ENCODE data around the gene SLAMF1. TPM values are rescaled to one million over a fixed set of nuclear protein-coding genes. Genes with fewer than 3 reads are reported as not detected.

The SLAMF1 gene
- total RNA-seq, 2 donors from 2014 or later = 0.32 to 0.38 TPM

DNA sequence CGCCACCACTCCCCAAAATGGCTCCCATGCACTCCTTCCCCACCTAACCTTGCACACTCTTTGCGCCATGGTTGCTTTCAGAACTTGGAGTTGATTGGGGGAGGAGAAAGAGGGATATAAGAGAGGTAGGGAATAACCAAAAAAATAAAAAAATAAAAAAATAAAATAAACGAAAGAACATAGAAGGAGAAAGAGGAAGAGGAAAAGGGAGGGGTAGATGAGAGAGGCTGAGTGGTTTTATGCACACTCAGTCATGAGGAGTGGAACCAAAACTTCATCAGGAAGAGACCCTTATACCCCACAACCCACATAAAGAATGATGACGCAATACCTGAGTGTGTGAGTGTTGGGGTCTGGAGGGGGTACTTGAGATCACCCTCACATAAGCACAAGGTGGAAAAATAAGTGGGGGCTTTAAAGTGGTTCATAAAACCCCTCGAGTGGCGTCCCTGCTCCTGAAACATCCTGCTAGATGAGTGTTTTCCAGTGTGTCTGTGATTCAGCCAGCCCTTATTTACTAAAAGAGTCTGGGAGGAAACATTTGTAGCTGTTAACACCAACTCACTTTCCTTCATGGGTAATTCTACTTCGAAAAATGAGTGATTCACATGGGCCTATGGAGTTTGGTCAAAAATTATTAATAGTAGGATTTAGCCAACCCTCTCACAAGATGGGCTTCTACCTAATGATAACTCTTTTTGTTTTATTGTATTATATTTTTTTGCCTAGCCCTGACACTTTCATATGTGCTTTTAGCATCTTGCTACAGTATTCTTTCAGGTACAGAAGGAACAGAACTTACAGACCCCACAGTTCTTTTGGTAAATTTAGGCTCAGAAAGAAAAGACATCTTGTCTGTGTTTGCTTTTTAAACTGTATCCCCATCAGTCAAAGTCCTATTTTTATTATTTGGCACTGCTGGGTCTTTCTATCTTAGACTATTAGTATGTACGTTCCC lies 5.2 kb downstream of the SLAMF1 start:
- DNase-seq (ENCODE audit: low spot score) = no peak
- intact Hi-C loops (cut with DNase I) = no loop called here

DNA sequence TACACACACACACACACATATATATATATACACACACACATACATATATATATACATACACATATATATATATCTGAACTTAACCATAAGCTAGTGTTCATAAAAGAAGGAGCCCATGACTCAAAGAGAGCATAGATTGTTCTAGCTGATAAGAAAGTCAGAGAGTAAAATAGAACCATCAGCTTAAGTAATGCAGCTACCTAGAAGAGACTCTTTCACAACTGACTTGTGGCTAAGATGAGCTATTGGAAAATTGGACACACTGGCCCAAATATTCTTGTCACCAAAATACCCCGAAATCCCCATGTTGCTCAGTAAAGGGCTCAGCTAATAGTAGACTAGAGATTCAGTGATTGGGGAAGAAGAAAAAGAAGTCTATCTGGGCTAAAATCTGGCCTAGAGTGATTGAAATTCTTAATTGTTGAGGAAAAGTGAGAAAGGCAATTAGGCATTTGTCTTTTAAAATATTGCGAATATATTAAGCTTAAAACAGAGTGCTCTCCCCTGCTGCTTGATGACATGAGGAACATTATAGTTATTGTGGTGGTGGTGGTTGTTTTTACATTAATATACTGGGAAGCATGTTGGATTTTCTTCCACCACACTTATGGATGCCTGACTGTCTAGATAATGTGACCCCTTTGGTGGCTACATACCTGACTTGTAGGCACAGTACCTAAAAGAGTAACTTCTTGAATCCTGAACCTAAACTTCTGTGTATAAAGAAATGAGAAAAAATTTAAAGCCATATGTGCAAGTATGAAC lies 6.3 kb downstream of the SLAMF1 start:
- no peak for DNase-seq (ENCODE audit: low spot score)
- intact Hi-C loops (cut with DNase I) = no loop called here

DNA sequence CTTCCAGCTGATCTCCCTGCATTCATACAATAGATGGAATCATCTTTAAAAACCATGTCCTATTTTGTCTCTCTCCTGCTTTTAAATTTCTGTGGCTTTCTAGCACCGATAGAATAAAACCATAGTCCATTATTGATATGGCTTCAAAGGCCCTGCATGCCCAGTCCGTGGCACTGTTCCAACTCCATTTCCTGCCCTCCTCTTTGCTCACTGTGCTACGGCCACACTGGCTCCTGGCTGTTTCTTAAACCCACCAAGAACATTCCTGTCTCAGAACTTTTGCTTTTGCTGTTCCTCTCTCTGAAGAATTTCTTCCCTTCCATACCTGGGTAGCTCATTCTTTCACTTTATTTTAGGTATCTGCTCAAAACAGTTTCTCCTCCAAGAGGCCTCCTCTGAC lies 7.2 kb downstream of the SLAMF1 start:
- DNase-seq (ENCODE audit: low spot score) = no peak
- intact Hi-C loops (cut with DNase I) = no loop called here

DNA sequence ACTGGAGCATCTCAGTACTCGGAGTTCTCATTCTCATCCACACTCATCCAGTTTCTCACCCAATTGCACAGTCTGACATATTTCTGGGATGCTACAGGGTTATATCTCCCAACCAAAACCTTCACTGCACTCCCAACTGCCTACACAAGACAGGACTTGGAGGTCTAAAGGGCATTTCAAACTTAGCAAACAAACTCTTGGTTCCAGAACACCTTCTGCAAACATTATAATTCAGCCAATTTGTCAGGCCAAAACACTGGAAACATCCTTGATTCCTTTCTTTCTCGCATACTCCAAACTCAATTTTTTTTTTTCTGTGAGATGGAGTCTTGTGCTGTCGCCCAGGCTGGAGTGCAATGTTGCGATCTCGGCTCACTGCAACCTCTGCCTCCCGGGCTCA lies 7.9 kb downstream of the SLAMF1 start:
- DNase-seq (ENCODE audit: low spot score) = no peak

DNA sequence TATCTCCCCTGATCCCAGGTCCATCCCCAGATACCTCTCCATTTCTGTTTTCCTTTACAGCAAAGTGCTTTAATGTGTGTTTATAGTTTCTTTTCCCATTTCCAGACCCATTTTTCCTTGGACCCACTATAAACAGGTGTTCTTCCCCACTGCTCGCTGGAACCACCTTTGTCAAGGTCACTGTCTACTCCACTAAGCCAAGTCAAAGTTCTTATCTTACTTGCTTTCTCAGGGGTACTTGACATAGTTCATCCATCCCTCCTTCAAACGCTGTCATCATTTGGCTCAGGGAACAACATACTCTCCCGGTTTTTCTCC lies 8.3 kb downstream of the SLAMF1 start:
- no peak for DNase-seq (ENCODE audit: low spot score)

More for the DNA sequence above, 7.9 kb downstream of the SLAMF1 start:
- intact Hi-C loops (cut with DNase I) = no loop called here

DNA sequence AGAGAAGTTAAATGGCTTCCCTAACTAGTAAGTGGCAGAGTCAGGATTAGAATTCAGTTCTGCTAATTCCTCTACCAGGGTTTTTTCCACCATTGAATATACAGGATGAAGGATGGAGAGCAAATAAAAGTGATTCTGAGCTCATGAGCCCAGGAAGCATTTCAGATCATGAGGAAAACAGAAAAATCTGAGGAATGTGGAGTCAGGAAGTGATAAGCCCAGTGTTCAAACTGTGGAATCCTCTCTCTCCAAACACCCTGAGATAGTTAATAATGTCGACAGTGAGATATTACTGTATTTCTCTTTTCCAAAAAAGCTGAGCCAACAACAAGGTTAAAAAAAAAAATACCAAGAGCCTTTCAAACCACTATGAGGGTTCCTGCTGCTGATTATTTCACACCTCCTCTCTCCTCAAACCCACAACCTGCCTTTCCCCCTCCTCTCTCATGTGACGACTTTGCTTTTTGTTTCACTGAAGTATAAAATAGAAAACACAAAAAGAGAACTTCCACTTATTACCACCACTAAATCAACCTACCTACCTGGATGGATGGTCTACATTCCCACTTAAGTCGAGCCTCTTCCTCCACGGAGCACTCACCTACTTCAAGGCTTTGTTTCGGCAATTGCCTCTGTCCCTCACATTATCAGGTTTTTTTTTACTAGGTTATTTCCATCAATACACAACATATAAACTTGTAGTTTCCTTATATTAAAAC lies 8.9 kb downstream of the SLAMF1 start:
- intact Hi-C loops (cut with DNase I) = no loop called here

More for the DNA sequence above, 8.3 kb downstream of the SLAMF1 start:
- intact Hi-C loops (cut with DNase I) = no loop called here

DNA sequence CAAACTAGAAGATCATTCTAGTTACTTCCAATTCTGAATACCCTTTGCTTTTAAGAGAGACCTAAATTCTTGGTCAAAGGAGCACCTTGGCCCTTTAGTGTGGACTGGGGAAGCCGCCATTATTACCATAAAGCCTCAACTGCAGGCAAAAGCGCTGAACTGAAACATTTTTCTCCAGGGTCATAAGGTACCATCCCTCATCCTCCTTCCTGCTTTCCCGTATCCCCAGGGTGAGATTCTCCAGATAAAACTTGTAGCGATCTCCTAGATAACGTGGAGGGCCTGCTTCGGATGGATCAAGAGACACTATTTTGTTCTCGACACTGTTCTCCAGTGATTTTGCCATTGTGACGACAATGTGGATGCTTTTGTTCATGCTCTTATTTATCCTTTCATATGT lies 9.8 kb downstream of the SLAMF1 start:
- intact Hi-C loops (cut with DNase I) = no loop called here
- no peak for DNase-seq (ENCODE audit: low spot score)

More for the DNA sequence above, 8.9 kb downstream of the SLAMF1 start:
- DNase-seq (ENCODE audit: low spot score) = no peak

DNA sequence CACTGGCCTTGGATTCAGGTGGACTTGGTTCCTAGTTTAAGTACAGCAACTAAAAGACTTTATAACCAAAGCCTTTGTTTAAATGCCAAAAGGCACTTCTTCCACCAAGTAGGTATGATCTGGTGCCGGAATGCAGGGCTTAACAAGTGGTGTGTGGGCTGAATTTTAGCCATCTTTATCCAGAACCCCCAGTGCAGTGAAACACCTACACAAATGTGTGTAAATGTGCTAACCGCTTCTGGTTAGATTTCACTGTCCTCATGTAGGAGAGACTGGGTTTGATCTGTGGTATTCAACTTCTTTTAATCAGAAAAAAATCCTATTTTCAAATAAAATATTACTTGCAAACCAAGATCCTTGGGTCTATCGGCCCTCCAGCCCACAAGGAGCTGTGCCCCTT lies 10.3 kb downstream of the SLAMF1 start:
- DNase-seq (ENCODE audit: low spot score) = no peak
- intact Hi-C loops (cut with DNase I) = no loop called here

DNA sequence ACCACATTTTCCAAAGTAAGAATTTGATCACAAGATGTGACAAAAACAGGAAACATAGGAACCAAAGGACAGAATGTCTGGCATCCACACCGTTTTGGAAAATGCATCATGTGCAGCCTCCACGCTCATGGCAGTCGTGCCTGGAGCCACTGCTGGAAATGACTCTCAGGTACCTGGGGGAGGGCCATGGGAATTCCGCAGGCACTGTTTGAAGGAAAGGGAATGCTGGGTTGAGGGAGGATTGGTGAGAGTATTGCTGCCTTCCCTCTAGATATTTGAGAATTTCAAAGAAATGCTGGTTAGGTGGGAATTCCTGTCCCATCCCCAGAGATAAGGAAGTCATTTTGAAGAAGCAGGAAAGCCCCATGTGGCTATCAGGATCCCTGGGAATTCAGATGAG lies 10.8 kb downstream of the SLAMF1 start:
- DNase-seq (ENCODE audit: low spot score) = no peak
- intact Hi-C loops (cut with DNase I) = no loop called here

DNA sequence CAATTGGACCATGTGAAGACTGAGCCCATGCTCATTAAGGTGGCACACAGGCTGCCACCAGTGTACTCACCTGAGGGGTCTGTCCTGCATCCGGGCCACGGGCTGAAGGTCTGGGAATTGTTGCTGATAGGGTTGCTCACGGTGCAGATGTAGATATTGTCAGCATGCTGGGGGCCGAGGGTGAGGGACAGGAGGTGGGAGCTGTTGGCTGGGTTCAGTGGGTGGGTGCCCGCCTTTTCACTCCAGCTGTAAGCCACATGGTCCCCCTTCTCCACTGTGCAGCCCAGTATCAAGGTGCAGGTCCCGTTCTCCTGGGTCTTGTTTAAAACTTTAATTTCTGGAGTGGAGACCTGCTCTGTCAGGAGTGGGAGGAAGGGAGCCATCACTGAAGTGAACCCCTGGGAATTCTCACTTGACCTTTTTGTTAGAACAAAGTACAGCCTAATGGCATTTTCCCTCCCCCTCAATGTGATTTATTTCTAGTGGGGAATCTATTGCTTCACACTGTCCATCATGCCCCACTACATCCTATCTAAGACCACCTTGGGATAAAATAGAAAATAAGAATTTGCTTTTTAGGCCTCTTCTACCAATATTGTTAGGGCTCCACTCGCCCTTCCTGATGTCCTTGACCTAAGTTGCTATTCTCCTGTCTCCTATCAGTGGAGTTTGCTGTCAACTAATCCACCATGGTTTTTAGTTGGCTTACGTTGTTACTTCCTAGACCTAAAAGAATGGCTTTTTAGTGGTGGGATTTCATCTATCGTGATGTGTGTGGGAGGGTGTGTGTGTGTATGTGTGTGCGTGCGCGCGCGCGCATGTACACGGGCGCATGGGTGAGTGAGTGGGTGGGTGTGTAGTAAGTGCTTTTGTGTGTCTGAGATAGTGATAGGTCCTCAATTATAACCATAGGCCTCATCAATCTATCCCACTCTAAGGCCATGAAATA lies 12.0 kb downstream of the SLAMF1 start:
- intact Hi-C loops (cut with DNase I) = no loop called here
- no peak for DNase-seq (ENCODE audit: low spot score)

DNA sequence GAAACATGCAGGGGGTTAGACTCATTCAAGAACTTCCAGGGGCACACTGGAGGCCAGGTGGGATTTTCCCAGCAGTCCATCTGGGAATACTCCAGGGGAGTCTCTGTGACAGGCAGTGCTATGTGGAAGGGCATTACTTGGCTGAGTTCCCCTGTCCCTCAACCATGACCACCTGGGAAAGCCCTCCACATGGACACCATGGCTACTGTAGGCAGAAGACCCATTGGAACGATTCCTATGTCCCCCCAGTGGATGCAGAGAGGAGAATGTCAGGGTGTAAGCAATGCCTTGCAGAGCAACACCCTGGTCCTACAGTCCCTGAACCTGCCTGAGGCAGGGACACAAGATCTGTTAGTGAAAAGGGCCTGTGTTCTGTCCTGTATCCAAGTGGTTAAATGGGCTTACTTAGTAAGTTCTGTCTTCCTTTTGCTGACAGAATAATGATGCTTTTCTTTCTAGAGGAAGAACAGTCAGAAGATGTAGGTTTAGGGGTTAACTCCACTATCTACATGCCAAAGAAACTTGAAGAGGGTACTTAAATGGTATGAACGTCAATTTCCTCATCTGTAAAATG lies 13.4 kb downstream of the SLAMF1 start:
- intact Hi-C loops (cut with DNase I) = no loop called here
- DNase-seq (ENCODE audit: low spot score) = no peak

DNA sequence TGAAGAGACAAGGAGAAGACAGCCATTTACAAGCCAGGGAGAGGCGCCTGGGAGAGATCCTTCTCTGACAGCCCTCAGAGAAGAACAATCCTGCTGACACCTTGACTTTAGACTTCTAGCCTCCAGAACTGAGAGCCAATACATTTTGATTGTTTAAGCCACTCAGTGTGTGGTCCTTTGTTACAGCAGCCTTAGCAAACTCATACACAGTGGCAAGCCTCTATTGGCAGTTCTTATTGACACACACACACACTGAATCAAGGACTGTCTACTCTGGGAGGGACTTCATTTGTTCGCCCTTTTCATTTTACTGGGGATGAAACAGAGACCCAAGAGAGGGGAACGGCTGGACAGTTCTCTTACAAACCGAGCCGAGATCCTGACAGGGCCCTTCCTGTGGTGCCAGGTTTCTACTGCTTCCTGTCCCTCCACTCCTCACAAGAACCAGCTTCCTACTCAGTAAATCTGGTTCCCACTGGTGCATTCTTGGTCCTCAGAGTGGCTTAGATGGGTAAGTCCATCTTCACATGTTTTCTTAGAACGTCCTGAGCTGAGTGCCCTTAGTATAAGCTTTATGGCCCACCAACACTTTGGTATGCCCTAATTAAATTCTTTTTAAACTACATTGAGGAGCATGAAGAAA lies 14.7 kb downstream of the SLAMF1 start:
- intact Hi-C loops (cut with DNase I) = no loop called here

DNA sequence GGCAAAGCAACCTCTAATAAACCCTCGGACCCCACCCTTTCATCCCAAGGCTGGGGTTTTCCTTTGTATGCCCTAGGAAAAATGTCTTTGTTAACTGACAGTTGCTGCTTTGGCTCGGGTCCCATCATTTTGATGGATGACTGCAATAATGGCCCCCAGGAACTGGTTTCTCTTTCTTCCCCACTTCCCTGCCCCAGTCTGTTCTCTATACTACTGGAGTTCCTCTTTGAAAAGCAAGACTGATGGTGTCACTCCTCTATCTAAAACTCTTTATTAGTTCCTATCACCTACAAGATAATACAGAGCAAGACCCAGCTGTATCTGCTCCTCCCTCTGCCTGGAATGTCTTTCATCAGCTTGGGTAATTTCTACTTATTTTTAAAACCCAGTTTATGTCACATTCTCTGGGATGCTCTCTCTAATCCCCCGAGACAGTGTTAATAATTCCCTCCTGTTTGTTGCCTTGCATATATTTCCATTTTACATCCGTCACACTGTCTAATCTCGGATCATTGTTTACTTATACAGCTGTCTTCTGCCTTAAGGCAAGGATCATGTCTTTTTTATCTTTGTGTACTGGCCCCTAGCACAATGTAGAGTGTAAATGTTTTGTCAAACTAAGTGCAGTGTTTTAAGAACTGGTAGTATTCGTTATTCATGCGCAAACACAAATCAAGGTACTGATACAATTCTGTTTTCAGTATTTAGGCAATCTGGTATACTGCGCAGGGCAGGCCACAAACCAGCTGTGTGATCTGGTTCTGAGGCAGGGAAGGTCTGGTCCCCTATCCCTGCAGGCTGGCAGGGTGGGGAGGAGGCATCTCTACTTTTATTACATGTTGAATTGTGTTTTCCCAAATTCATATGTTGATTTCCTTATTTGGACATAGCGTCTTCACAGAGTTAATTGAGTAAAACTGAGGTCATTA lies 16.1 kb downstream of the SLAMF1 start:
- intact Hi-C loops (cut with DNase I) = no loop called here
- DNase-seq (ENCODE audit: low spot score) = no peak

More for the DNA sequence above, 14.7 kb downstream of the SLAMF1 start:
- DNase-seq (ENCODE audit: low spot score) = no peak

DNA sequence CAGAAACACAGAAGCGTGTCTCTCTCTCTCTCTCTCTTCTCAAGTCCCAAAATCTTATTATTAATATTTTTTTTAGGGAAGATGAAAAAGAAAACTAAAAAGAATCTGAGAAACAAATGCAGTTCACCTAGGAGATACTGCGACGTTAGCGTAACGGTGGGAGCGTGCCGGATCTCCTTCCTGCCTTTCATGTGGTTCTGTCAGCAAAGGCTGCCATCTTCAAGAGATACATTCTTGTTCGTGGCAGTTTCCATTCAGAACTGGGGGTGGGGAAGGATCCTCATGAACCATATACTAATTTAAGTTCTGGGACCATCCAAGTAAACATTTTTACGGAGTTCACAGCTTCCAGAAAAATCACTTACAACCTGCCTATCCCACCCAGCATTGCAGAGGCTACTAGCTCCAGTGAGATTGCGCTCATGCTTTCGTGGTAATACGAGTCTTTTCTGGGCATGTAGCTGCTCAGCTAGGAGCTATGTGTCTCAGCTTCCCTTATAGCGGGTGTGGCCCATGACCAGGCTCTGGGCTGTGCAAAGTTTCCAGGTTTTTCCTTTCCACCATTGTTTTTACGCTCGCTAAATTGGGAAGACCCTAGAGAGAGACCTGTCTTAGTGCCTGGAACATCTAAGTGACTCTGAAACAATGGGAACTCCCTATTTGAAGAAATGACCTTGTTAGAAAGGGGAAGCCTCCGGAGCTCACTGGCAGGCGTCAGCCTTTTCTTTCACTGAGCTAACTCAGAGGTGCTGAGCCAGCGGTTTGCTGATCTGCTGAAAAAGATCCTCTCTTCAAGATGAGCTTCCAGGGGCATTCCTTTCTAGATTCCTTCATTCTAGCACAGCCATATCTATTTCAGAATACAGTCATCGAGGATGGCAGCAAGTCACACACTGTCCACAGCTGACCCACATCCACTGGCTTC lies 17.3 kb downstream of the SLAMF1 start:
- no peak for DNase-seq (ENCODE audit: low spot score)
- intact Hi-C loops (cut with DNase I) = no loop called here

DNA sequence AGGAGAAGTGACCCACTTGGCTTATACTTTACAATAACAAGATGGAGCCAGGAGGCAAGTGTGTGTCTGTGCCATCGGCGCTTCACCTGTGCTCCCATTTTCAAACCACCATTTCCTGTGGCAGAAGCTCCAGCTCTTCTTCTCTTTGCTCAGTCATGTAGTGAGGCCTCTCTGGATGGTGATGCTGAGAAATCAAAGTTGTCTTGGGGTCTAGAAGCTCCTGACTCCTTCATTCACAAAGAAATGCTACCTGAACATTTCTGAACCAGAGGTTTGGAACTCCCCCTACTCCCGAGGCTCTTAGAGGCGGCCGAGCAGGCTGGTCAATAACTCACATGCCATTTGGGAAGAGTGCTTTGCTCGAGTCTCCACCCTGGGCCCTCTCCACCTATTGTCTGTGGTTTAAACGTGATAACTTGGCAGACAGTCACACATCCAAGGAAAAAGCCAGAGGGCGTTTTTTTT lies 18.0 kb downstream of the SLAMF1 start:
- DNase-seq (ENCODE audit: low spot score) = no peak
- intact Hi-C loops (cut with DNase I) = no loop called here

All from posterior vena cava (tissue), 2 donors.